ENCODE results near the gene CEP85L. TPM values are rescaled to one million over a fixed set of nuclear protein-coding genes. Genes with fewer than 3 reads are reported as not detected.

CEP85L gene
- total and polyA plus RNA-seq, 2 of the 4 experiments (the other 2 are of a cell fraction), result 2.3 to 25.6 TPM

GRCh38 chr6:118509009-118509617, 142.3 kb downstream of the CEP85L start:
- peak; percentile 78 for TF ChIP-seq SMC3 (IDR thresholded peaks at IDR 0.05; ENCODE audit: low read depth, low read length)
- TF ChIP-seq, protein P1, sequence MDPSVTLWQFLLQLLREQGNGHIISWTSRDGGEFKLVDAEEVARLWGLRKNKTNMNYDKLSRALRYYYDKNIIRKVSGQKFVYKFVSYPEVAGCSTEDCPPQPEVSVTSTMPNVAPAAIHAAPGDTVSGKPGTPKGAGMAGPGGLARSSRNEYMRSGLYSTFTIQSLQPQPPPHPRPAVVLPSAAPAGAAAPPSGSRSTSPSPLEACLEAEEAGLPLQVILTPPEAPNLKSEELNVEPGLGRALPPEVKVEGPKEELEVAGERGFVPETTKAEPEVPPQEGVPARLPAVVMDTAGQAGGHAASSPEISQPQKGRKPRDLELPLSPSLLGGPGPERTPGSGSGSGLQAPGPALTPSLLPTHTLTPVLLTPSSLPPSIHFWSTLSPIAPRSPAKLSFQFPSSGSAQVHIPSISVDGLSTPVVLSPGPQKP (IDR thresholded peaks at IDR 0.05; ENCODE audit: borderline replicate concordance, low read depth, low read length), result no peak
- TF ChIP-seq, protein P2, sequence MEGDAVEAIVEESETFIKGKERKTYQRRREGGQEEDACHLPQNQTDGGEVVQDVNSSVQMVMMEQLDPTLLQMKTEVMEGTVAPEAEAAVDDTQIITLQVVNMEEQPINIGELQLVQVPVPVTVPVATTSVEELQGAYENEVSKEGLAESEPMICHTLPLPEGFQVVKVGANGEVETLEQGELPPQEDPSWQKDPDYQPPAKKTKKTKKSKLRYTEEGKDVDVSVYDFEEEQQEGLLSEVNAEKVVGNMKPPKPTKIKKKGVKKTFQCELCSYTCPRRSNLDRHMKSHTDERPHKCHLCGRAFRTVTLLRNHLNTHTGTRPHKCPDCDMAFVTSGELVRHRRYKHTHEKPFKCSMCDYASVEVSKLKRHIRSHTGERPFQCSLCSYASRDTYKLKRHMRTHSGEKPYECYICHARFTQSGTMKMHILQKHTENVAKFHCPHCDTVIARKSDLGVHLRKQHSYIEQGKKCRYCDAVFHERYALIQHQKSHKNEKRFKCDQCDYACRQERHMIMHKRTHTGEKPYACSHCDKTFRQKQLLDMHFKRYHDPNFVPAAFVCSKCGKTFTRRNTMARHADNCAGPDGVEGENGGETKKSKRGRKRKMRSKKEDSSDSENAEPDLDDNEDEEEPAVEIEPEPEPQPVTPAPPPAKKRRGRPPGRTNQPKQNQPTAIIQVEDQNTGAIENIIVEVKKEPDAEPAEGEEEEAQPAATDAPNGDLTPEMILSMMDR (conservative IDR thresholded peaks at IDR 0.05; ENCODE audit: low read depth, low read length), result peak; percentile 79
- peak; percentile 73 for TF ChIP-seq RAD21 (IDR thresholded peaks at IDR 0.05; ENCODE audit: low read length)
- no peak for TF ChIP-seq CHD1 (IDR thresholded peaks at IDR 0.05; ENCODE audit: low read depth, low read length)
- no peaks in the 10 kb centered on the region for H3K4me1 ChIP-seq (ENCODE audit: control insufficient read depth, insufficient read depth, low read length)
- H3K36me3 ChIP-seq (ENCODE audit: control insufficient read depth, insufficient read depth, low read length), result 0 out of 2 replicates have a peak, but pooled peaks cover 2% of the 10 kb centered on the region
- no peak overlapping the region for H2BK120ac ChIP-seq (ENCODE audit: low read depth, low read length)
- no peak overlapping the region for H3K56ac ChIP-seq (ENCODE audit: extremely low read depth, insufficient read depth, low read length)
- in situ Hi-C loops (cut with MboI; ENCODE audit: low sequenced_read_pairs) (no loop called here), dilution Hi-C loops (cut with HindIII; ENCODE audit: low sequenced_read_pairs, unreplicated experiment) (no loop called here), intact Hi-C loops (cut with micrococcal nuclease) (loop anchor here (1.0 kb wide), 5 partner anchors 42 to 225 kb away; no protein-coding TSS in a partner anchor)
- no CpG with 5 or more reads among the region's 3 CpGs for WGBS, 2 experiments (ENCODE audit: extremely low coverage in 2 of 2, insufficient read length in 1 of 2)
- H3K27me3 ChIP-seq (ENCODE audit: control insufficient read depth, insufficient read depth, low read length), result no peaks in the 10 kb centered on the region
- H4K5ac ChIP-seq (ENCODE audit: low read depth, low read length), result no peak overlapping the region
- no peaks in the 10 kb centered on the region; the same call in 1 of the 2 replicates for H3K9me1 ChIP-seq (ENCODE audit: insufficient read depth, low read length)
- H2AK9ac ChIP-seq (replicated peaks; ENCODE audit: low read depth, low read length, poor library complexity), result no peak overlapping the region
- ChIA-PET CTCF (no interaction called here), POLR2A (ENCODE audit: unreplicated experiment) (no interaction called here)
- H3K9ac ChIP-seq (ENCODE audit: low read depth, low read length), result no peak overlapping the region
- H3K9me3 ChIP-seq (ENCODE audit: control insufficient read depth, insufficient read depth, low read length), result no peaks in the 10 kb centered on the region
- H3K23ac ChIP-seq (ENCODE audit: low read depth, low read length), result no peak overlapping the region
- no peaks in the 10 kb centered on the region for H4K20me1 ChIP-seq (ENCODE audit: insufficient read depth, low read length)
- no peak overlapping the region for H2AK5ac ChIP-seq (ENCODE audit: low read depth, low read length)
- BruUV-seq (replicated peaks), result no TSS peak
- no peak overlapping the region for H4K8ac ChIP-seq (ENCODE audit: low read depth in 2 of 2, low read length in 2 of 2)
- H3K4me2 ChIP-seq (ENCODE audit: low read depth, low read length), result no peak overlapping the region
- no peak overlapping the region for H3K18ac ChIP-seq (ENCODE audit: low read depth, low read length)
- 0 out of 2 replicates have a peak, but pooled peaks have one; percentile 48 for ATAC-seq (ENCODE audit: low read depth)
- no peak overlapping the region for H3K27ac ChIP-seq (ENCODE audit: insufficient read depth, low read length)
- H3K4ac ChIP-seq (ENCODE audit: low read depth, low read length), result no peak overlapping the region
- no peak overlapping the region for H2BK5ac ChIP-seq (ENCODE audit: low read depth, low read length, poor library complexity, severe bottlenecking)
- no peak overlapping the region for H2BK20ac ChIP-seq (ENCODE audit: low read depth, low read length)
- H3K14ac ChIP-seq (replicated peaks; ENCODE audit: low read depth, low read length), result no peak overlapping the region
- no peak overlapping the region for H4K91ac ChIP-seq (ENCODE audit: insufficient read depth, low read depth, low read length)
- no peak overlapping the region for H2BK15ac ChIP-seq (ENCODE audit: low read depth, low read length)
- no peak overlapping the region for H2AFZ ChIP-seq (replicated peaks; ENCODE audit: low read length, poor library complexity)
- peaks cover 7 to 12% of the 10 kb centered on the region in 2 experiments; a peak in 2 of 4 replicates for H3K79me1 ChIP-seq (ENCODE audit: low read depth in 1 of 2, low read length in 2 of 2)
- DNase-seq, result peak; percentile 55
- no peak overlapping the region for H3K4me3 ChIP-seq (ENCODE audit: insufficient read depth, low read depth, low read length)
